Mucosa of descending colon (tissue), 3 donors: Measurements from ENCODE around the gene MFAP5. TPM values are rescaled to one million over a fixed set of nuclear protein-coding genes. Genes with fewer than 3 reads are reported as not detected.

Experiments used
- ATAC-seq: fragments of 200-7000 bp; cut with Tn5 transposase; one replicate; pipeline ENCODE4 v1.9.1; 2020; ENCODE audit warnings: mild to moderate bottlenecking, moderate library complexity
- DNase-seq, 3 donors: peaks; one replicate each; pipeline ENCODE4 v3.0.0-alpha.2; 2020
- H3K36me3 ChIP-seq: fragments of 200-600 bp; one replicate; pipeline ENCODE4 v1.8.0; 2021; ENCODE audit warnings: low read depth, mild to moderate bottlenecking
- H3K4me1 ChIP-seq: fragments of 200-600 bp; one replicate; pipeline ENCODE4 v1.8.0; 2021; ENCODE audit warnings: low read depth, mild to moderate bottlenecking
- H3K4me3 ChIP-seq: fragments of 200-600 bp; one replicate; pipeline ENCODE4 v1.8.0; 2021; ENCODE audit warnings: mild to moderate bottlenecking
- H3K9me3 ChIP-seq: fragments of 200-600 bp; one replicate; pipeline ENCODE4 v1.8.0; 2021; ENCODE audit warnings: mild to moderate bottlenecking
- CTCF ChIP-seq: fragments of 200-600 bp; IDR thresholded peaks from one replicate; pipeline ENCODE4 v1.8.0; 2022; ENCODE audit warnings: antibody characterized with exemption, mild to moderate bottlenecking
- intact Hi-C, 2 donors: fragments of 100-400 bp; cut with DNase I in 1 of 2; cut with micrococcal nuclease in 1 of 2; formaldehyde crosslinking; loops; one replicate each; pipeline versions ENCODE4 v1.11.0 to v1.11.1; 2022; cut with DNase I, micrococcal nuclease
- total RNA-seq, 3 donors: library from RNA; stranded (reverse); fragmentation: NEBNext Ultra II Directional in 2 of 3; extraction: Animal tissue kit (Norgen Biotek cat#: 25700) in 2 of 3; gene quantifications; one replicate each; pipeline versions ENCODE4 v1.2.1 to v1.2.4, GENCODE V29; 2021 to 2023
- donor health status: DM: no; HTN: no; CAD: no; lungs with moderate emphysema.
- donor health status: DM: no; HTN: no; CAD: no.
- donor health status: DM: no; HTN: yes; CAD: no.

The MFAP5 gene
- total RNA-seq, 3 donors from 2014 or later, result 10.7 to 43.1 (median 25.0) TPM

DNA sequence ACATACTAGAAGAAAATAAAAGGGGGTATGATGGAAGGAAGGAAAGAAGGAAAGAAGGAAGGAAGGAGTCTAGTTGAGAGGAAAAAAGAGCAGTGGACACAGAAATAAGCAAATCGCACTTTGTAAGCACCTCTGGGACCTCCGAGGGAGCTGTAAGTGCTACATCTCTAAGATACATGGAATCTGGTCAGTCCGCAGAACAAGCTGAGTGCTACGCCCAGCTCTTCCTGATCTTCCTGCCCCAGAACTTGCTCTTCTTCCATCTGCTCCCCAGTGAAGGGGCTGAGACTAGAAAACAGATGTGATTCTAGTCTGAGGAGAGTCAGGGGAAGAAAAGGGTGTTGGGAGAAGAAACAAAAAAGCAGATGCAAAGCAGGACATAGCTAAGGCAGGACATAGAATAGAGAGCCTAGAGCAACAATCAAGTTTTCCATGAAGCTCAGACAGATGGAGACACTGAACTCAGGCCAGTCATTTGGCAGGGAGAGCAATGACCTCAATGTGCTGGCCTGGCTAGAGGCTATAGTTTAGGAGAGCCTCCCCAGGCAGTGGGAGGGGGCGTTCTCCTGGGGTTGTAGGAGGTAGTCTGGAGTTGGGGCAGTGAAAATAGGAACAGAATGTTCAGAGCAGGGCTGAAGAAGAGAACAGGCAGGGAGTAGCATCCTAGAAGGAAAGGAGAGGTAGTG is 1.7 kb upstream of the MFAP5 start:
- no peak for TF ChIP-seq CTCF
- H3K36me3 ChIP-seq, result no peaks in the 10 kb centered on the region
- intact Hi-C loops, result no loop called here
- DNase-seq (no peak), ATAC-seq (peak; percentile 49)
- H3K9me3 ChIP-seq, result no peaks in the 10 kb centered on the region
- no peak overlapping the region for H3K4me3 ChIP-seq
- no peaks in the 10 kb centered on the region for H3K4me1 ChIP-seq

DNA sequence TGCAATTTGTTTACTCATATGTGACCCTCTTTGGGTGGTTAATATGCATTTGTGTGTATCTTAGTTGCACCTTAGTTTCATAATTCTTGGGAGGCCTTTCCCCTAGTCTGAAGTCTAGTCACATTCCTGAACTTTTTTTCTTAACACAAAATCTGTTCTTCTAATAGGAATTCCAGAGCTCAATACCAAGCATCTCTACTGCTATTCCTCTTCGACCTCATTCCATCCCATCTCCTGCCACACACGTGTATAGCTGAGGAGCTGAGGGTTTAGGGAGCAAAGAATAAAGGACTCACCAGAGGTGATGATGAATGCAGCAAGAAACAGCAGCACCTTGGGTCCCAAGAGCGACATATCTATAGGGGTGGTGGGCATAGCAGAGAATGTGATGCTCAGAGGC is 875 bp downstream of the MFAP5 start:
- H3K4me1 ChIP-seq, result no peaks in the 10 kb centered on the region
- H3K9me3 ChIP-seq, result no peaks in the 10 kb centered on the region
- H3K36me3 ChIP-seq, result no peaks in the 10 kb centered on the region
- no peak for DNase-seq
- no peak for ATAC-seq
- intact Hi-C loops, result no loop called here
- TF ChIP-seq CTCF, result no peak
- H3K4me3 ChIP-seq, result no peak overlapping the region

DNA sequence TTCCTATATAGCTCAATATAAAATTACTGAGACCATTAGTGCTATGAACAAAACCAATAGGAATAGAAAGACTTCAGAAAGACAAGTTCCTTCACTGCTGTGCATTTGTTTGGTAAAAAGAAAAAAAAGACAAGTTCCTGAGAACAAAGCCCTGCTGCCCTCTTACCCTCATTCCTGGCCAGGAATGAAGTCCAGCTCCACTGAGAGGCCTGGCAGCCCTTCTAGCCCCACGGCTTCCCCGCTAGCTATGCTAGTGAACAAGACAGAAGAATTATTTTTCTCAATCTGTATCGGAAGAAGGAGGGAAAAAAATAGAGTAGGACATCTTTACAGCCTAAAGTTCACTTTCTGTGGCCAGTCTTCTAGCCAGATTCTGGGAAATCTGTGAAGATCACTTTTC is 1.6 kb downstream of the MFAP5 start:
- no peaks in the 10 kb centered on the region for H3K36me3 ChIP-seq
- no peak for TF ChIP-seq CTCF
- no peaks in the 10 kb centered on the region for H3K4me1 ChIP-seq
- intact Hi-C loops, result no loop called here
- no peak for ATAC-seq
- no peaks in the 10 kb centered on the region for H3K9me3 ChIP-seq
- DNase-seq, result no peak
- H3K4me3 ChIP-seq, result no peak overlapping the region

GRCh38 chr12:8658346-8658745 is 4.3 kb downstream of the MFAP5 start:
- DNase-seq (no peak), ATAC-seq (no peak)
- Histone ChIP-seq H3K9me3 (no peaks in the 10 kb centered on the region), H3K4me1 (no peaks in the 10 kb centered on the region), H3K36me3 (no peaks in the 10 kb centered on the region), H3K4me3 (no peak overlapping the region)
- intact Hi-C loops, result no loop called here
- TF ChIP-seq CTCF, result no peak

- H3K4me1 ChIP-seq, result no peaks in the 10 kb centered on the region
- TF ChIP-seq CTCF, result no peak
- no peak overlapping the region for H3K4me3 ChIP-seq
- intact Hi-C loops, result no loop called here
- DNase-seq (no peak), ATAC-seq (no peak)
- no peaks in the 10 kb centered on the region for H3K36me3 ChIP-seq
- no peaks in the 10 kb centered on the region for H3K9me3 ChIP-seq
Observed at GRCh38 chr12:8655421-8655820, 7.2 kb downstream of the MFAP5 start.
